DOHH2 (cell line): Measurements from ENCODE around the gene GIGYF2.

Source experiments
- CTCF ChIP-seq: fragments of 200-600 bp; sonication (generic); IDR thresholded peaks from one replicate; pipeline ENCODE4 v1.5.1; 2014; ENCODE audit warnings: antibody characterized with exemption, mild to moderate bottlenecking, low read depth, low read length; ENCODE audit not compliant: poor library complexity, severe bottlenecking
- EZH2phosphoT487 ChIP-seq: fragments of 200-600 bp; sonication (generic); IDR thresholded peaks from 2 replicates; pipeline ENCODE4 v1.6.1; 2017; ENCODE audit warnings: borderline replicate concordance, mild to moderate bottlenecking, antibody characterized with exemption, low read length, moderate library complexity, mixed read lengths

- TF ChIP-seq CTCF (no peak), EZH2phosphoT487 (no peak)
These were observed 201.7 kb downstream of the GIGYF2 start for GRCh38 chr2:232898592-232899543.
